ENCODE data around the gene UST.

GRCh38 chr6:148701375-148701774 is 45.5 kb upstream of the UST start:
- TF ChIP-seq POLR2A (IDR thresholded peaks at IDR 0.05; ENCODE audit: low read length) = no peak
- no peak for TF ChIP-seq GATA1 (IDR thresholded peaks at IDR 0.05; ENCODE audit: low read depth, low read length)

Data from erythroblast (primary cell).